K562 (cell line): ENCODE measurements around the gene ZPR1. TPM values are rescaled to one million over a fixed set of nuclear protein-coding genes. Genes with fewer than 3 reads are reported as not detected.

Experiments
- BRD4 ChIP-seq: fragments of 200-600 bp; sonication (generic); IDR thresholded peaks from 2 replicates; pipeline ENCODE4 v1.6.1; 2017; ENCODE audit warnings: inconsistent platforms
- CCNT2 ChIP-seq: IDR thresholded peaks from 2 replicates; pipeline ENCODE4 v1.6.1; 2011; ENCODE audit warnings: borderline replicate concordance, low read depth, mild to moderate bottlenecking, moderate library complexity, mixed read lengths, low read length; ENCODE audit not compliant: insufficient read length; ENCODE audit errors: extremely low read depth
- DPF2 ChIP-seq: fragments of 450-650 bp; IDR thresholded peaks from 2 replicates; pipeline ENCODE4 v1.6.1; 2016
- EP300 ChIP-seq: IDR thresholded peaks from 2 replicates; pipeline ENCODE4 v1.6.1; 2012; ENCODE audit warnings: low read length, improper control_type of control experiment
- ESRRB ChIP-seq: fragments of 250-450 bp; sonication (Bioruptor Pico); IDR thresholded peaks from 2 replicates; pipeline ENCODE4 v1.5.0; 2020; ENCODE audit warnings: mild to moderate bottlenecking, moderate library complexity, borderline replicate concordance
- ILK ChIP-seq: fragments of 450-650 bp; IDR thresholded peaks from 2 replicates; pipeline ENCODE4 v1.6.1; 2016; ENCODE audit warnings: missing genetic modification characterization, low read depth, mild to moderate bottlenecking, missing compliant biosample characterization, moderate library complexity, borderline replicate concordance
- JUND ChIP-seq, 2 experiments: IDR thresholded peaks; 2 replicates in 1 of 2; 3 replicates in 1 of 2; pipeline ENCODE4 v1.6.1; 2011; ENCODE audit warnings: borderline replicate concordance in 2 of 2, low read depth in 2 of 2, low read length in 2 of 2, improper control_type of control experiment in 1 of 2, missing biosample characterization in 1 of 2, missing genetic modification characterization in 1 of 2, missing genetic modification reagents in 1 of 2
- MAFG ChIP-seq: fragments of 450-650 bp; conservative IDR thresholded peaks from 2 replicates; pipeline ENCODE4 v1.6.1; 2016; ENCODE audit warnings: missing genetic modification characterization, missing compliant biosample characterization
- MXI1 ChIP-seq: IDR thresholded peaks from 2 replicates; pipeline ENCODE4 v1.6.1; 2011; ENCODE audit warnings: low read depth, mild to moderate bottlenecking, improper control_type of control experiment, low read length
- NFRKB ChIP-seq: fragments of 450-650 bp; IDR thresholded peaks from 2 replicates; pipeline ENCODE4 v1.6.1; 2016; ENCODE audit warnings: low read depth
- PURB ChIP-seq: sonication (generic); formaldehyde crosslinking; IDR thresholded peaks from 2 replicates; pipeline ENCODE4 v1.9.0; 2021; ENCODE audit warnings: low read depth, mild to moderate bottlenecking, missing genetic modification reagents
- SIN3B ChIP-seq: fragments of 450-650 bp; IDR thresholded peaks from 2 replicates; pipeline ENCODE4 v1.6.1; 2017; ENCODE audit warnings: low read depth, mild to moderate bottlenecking, moderate library complexity
- STAG1 ChIP-seq: sonication (generic); formaldehyde crosslinking; IDR thresholded peaks from 2 replicates; pipeline ENCODE4 v1.5.0; 2020; ENCODE audit warnings: missing genetic modification reagents, borderline replicate concordance
- TCF3 ChIP-seq: sonication (generic); formaldehyde crosslinking; IDR thresholded peaks from 2 replicates; pipeline ENCODE4 v1.4.0; 2020; ENCODE audit warnings: mild to moderate bottlenecking, missing genetic modification reagents
- TRIM28 ChIP-seq: fragments of 450-650 bp; IDR thresholded peaks from 2 replicates; pipeline ENCODE4 v1.6.1; 2017
- ZC3H4 ChIP-seq: sonication (generic); formaldehyde crosslinking; IDR thresholded peaks from 2 replicates; pipeline ENCODE4 v1.9.0; 2021; ENCODE audit warnings: missing genetic modification reagents, borderline replicate concordance
- ZNF197 ChIP-seq: fragments of 200-800 bp; sonication (Bioruptor generic); IDR thresholded peaks from 2 replicates; pipeline ENCODE4 v1.6.1; 2016; ENCODE audit warnings: low read depth, missing genetic modification characterization, missing compliant biosample characterization
- ZNF780A ChIP-seq: fragments of 250-450 bp; sonication (Bioruptor Pico); IDR thresholded peaks from 2 replicates; pipeline ENCODE4 v1.5.0; 2021; ENCODE audit warnings: mild to moderate bottlenecking
- polyA plus RNA-seq, 8 experiments: library from polyadenylated mRNA; depleted of rRNA in 4 of 8; stranded (reverse) in 5 of 8; unstranded in 3 of 8; fragments of >200 nt; fragmentation: Nextera tagmentation in 2 of 8; fragmentation: Illumina TruSeq in 1 of 8; extraction: Ambion mirVana in 2 of 8; extraction: Trizol in 1 of 8; gene quantifications; 2 replicates each; pipeline versions ENCODE4 v1.2.1 to v1.2.3, GENCODE V29; 2011 to 2014; ENCODE audit warnings: inconsistent platforms in 1 of 8, missing spikeins in 1 of 8
- total RNA-seq, 7 experiments: library from RNA; depleted of rRNA in 6 of 7; stranded (reverse); fragments of >200 nt in 6 of 7; fragmentation: Illumina TruSeq in 2 of 7; extraction: Trizol in 2 of 7; gene quantifications; 2 replicates each; pipeline versions ENCODE4 v1.2.1 to v1.2.3, GENCODE V29; 2011 to 2021; ENCODE audit warnings: low replicate concordance in 1 of 7
- TF ChIP-seq, protein P1 (sequence below): IDR thresholded peaks from 2 replicates; pipeline ENCODE4 v1.6.1; 2014; ENCODE audit warnings: antibody characterized with exemption
- TF ChIP-seq, protein P2 (sequence below): fragments of 450-650 bp; IDR thresholded peaks from 2 replicates; pipeline ENCODE4 v1.6.1; 2017; ENCODE audit warnings: mild to moderate bottlenecking, moderate library complexity
- TF ChIP-seq, protein P3 (sequence below): fragments of 250-450 bp; sonication (Bioruptor Pico); IDR thresholded peaks from 2 replicates; pipeline ENCODE4 v1.4.0; 2020; ENCODE audit warnings: mild to moderate bottlenecking, moderate library complexity, borderline replicate concordance
- TF ChIP-seq, protein P4 (sequence below): fragments of 450-650 bp; IDR thresholded peaks from 2 replicates; pipeline ENCODE4 v1.6.1; 2018; ENCODE audit warnings: mild to moderate bottlenecking, low read depth; ENCODE audit not compliant: partially characterized antibody

The ZPR1 gene
- total and polyA plus RNA-seq, 9 of the 15 experiments (the other 6 are each of a cell fraction or from before 2014, with no cell fraction given), result 13.0 to 120 (median 83.8) TPM

DNA sequence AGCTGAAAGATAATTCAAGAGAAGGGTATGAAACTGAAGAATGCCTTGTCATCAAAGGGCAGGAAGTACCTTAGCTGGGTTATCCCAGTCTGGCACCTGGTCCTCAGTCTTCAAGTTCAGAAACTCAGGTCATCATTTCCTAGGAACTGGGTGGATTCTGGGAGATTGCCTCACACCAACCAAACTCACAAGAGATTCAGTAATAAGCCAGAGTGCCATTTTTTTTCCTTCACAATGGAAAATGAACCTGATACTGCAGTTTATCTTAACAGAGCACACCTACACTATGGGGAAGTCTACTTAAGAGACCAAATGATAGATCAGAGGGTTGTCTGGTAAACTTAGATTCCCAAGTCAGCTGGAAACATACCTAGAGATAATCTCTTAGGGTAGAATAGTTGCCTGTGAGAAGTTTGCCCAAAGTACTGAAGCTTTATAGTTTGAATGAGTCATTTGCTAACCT, 11.3 kb downstream of the ZPR1 start (continued):
- no peak for TF ChIP-seq JUND (IDR thresholded peaks at IDR 0.05; ENCODE audit: borderline replicate concordance, low read depth, low read length)
- TF ChIP-seq JUND (tag; IDR thresholded peaks at IDR 0.05; ENCODE audit: borderline replicate concordance, low read depth, low read length), result no peak
- TF ChIP-seq ZNF197 (CRISPR knock-in tag), result no peak
- peak; percentile 53 for TF ChIP-seq EP300
- TF ChIP-seq, protein P1, sequence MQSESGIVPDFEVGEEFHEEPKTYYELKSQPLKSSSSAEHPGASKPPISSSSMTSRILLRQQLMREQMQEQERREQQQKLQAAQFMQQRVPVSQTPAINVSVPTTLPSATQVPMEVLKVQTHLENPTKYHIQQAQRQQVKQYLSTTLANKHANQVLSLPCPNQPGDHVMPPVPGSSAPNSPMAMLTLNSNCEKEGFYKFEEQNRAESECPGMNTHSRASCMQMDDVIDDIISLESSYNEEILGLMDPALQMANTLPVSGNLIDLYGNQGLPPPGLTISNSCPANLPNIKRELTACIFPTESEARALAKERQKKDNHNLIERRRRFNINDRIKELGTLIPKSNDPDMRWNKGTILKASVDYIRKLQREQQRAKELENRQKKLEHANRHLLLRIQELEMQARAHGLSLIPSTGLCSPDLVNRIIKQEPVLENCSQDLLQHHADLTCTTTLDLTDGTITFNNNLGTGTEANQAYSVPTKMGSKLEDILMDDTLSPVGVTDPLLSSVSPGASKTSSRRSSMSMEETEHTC, result no peak
- TF ChIP-seq MXI1, result no peak
- no peak for TF ChIP-seq TRIM28
- TF ChIP-seq ZC3H4 (CRISPR knock-in tag), result no peak
- TF ChIP-seq DPF2, result peak; percentile 69; the same call in 1 of the 2 replicates
- TF ChIP-seq BRD4, result no peak
- peak; percentile 49; the same call in 1 of the 2 replicates for TF ChIP-seq MAFG (tag)
- TF ChIP-seq, protein P2, sequence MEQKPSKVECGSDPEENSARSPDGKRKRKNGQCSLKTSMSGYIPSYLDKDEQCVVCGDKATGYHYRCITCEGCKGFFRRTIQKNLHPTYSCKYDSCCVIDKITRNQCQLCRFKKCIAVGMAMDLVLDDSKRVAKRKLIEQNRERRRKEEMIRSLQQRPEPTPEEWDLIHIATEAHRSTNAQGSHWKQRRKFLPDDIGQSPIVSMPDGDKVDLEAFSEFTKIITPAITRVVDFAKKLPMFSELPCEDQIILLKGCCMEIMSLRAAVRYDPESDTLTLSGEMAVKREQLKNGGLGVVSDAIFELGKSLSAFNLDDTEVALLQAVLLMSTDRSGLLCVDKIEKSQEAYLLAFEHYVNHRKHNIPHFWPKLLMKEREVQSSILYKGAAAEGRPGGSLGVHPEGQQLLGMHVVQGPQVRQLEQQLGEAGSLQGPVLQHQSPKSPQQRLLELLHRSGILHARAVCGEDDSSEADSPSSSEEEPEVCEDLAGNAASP, result no peak
- TF ChIP-seq PURB, result no peak
- TF ChIP-seq, protein P3, sequence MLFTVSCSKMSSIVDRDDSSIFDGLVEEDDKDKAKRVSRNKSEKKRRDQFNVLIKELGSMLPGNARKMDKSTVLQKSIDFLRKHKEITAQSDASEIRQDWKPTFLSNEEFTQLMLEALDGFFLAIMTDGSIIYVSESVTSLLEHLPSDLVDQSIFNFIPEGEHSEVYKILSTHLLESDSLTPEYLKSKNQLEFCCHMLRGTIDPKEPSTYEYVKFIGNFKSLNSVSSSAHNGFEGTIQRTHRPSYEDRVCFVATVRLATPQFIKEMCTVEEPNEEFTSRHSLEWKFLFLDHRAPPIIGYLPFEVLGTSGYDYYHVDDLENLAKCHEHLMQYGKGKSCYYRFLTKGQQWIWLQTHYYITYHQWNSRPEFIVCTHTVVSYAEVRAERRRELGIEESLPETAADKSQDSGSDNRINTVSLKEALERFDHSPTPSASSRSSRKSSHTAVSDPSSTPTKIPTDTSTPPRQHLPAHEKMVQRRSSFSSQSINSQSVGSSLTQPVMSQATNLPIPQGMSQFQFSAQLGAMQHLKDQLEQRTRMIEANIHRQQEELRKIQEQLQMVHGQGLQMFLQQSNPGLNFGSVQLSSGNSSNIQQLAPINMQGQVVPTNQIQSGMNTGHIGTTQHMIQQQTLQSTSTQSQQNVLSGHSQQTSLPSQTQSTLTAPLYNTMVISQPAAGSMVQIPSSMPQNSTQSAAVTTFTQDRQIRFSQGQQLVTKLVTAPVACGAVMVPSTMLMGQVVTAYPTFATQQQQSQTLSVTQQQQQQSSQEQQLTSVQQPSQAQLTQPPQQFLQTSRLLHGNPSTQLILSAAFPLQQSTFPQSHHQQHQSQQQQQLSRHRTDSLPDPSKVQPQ (CRISPR knock-in tag), result no peak
- peak; percentile 79 for TF ChIP-seq TCF3 (CRISPR knock-in tag)
- TF ChIP-seq ESRRB (CRISPR knock-in tag), result no peak
- no peak for TF ChIP-seq ILK
- TF ChIP-seq STAG1 (CRISPR knock-in tag), result no peak
- TF ChIP-seq, protein P4, sequence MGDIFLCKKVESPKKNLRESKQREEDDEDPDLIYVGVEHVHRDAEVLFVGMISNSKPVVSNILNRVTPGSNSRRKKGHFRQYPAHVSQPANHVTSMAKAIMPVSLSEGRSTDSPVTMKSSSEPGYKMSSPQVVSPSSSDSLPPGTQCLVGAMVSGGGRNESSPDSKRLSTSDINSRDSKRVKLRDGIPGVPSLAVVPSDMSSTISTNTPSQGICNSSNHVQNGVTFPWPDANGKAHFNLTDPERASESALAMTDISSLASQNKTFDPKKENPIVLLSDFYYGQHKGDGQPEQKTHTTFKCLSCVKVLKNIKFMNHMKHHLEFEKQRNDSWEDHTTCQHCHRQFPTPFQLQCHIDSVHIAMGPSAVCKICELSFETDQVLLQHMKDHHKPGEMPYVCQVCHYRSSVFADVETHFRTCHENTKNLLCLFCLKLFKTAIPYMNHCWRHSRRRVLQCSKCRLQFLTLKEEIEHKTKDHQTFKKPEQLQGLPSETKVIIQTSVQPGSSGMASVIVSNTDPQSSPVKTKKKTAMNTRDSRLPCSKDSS, result no peak
- TF ChIP-seq CCNT2, result peak; percentile 50
- no peak for TF ChIP-seq ZNF780A (CRISPR knock-in tag)
- no peak for TF ChIP-seq SIN3B
- no peak for TF ChIP-seq NFRKB
